CD4-positive, alpha-beta T cell treated with Interleukin-12 subunit alpha and Interleukin-12 subunit beta, for 1 hour (primary cell): ENCODE measurements around the gene CDHR1.
"Not testable (repeated sequence)": the region's sequence is repeated elsewhere in the genome, so short reads cannot be mapped to it uniquely, and the experiment has no call there.

Source experiments
- DNase-seq: peaks from one replicate; pipeline ENCODE4 v3.0.0-alpha.2; 2020

CDHR1 gene

DNA sequence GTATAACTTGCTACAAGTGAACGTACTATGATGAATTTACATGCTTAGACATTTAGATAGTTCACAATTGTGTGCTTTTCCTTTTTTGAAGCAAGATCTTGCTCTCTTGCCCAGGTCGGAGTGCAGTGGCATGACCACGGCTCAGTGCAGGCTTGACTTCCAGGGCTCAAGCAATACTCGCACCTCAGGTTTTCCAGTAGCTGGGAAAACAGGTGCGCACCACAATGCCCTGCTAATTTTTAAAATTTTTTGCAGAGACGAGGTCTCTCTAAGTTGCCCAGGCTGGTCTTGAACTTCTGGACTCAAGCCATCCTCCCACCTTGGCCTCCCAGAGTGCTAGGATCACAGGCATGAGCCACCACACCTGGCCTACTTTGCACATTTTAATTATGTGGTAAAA, 18.9 kb upstream of the CDHR1 start:
- DNase-seq, result no peak

DNA sequence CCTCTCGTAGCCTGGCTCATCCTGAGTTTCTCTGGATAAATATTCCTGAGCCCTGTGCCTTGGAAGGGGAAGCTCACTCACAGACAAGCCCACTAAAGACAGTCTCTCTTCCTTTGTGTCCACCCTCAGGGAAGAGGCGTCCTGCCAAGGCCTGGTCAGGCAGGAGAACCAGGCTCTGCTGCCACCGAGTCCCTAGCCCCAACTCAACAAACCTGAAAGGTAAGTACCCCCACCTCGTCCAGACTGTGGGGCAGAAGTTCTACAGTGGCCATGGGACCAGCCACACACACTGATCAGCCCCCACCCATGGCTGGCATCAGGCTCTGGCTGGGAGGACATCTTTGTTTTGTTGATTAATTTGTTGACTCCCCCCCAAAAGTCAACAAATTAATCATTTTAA, 18.0 kb upstream of the CDHR1 start:
- DNase-seq, result no peak

DNA sequence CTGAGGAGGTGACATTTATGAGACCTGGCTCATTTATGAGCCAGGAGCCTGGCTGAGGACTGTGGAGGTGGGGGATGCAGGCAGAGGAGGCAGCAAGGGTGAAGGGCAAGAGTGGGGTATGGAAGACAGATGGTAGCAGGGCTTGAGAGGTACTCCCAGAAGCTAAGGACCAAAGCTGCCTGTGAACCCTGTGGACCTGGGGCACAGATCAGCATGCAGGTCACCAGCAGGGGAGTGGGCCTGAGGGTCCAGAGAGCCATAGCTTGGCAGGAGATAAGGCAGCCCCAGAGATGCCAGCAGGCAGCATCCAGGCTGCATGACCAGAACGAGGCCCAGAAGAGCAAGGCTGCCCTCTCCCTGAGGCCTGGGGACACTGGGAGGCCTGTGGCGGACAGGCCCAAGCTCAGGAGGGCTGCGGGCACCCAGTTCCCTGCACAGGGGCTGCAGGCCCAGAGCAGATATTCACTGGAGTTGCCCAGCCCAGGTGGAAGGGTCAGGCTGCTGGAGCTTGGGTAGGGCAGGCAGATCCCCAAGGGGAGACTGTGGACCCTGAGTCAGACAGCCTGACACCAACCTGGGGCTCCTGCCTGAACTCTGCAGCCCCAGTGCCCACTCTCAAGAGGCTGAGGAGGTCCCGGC, 17.4 kb upstream of the CDHR1 start:
- DNase-seq, result no peak

DNA sequence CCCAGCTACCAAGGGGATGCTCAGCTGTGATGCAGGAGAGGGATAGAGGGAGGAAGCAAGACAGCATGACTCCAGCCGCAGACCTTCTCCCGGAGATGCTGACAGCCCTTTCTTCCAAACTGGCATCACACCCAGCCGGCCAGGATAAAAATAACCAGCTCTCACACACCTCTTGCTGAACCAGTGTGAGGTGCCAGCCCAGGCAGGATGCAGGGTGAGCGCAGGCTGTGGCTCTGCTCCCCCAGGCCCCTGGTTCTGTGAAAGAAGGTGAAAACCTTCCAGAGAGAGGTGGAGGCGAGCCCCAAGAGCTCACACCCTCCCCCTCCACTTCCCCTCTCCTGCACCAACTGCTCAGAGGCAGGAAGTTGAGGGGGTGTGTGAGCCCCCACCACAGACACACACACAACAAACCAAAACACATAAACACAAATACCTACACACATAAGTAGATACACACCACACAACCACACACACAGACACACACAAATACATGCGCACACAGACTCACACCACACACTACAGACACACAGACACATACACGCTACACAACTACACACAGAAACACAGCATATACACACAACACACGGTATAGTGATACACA, 16.7 kb upstream of the CDHR1 start:
- peak; percentile 73 for DNase-seq

DNA sequence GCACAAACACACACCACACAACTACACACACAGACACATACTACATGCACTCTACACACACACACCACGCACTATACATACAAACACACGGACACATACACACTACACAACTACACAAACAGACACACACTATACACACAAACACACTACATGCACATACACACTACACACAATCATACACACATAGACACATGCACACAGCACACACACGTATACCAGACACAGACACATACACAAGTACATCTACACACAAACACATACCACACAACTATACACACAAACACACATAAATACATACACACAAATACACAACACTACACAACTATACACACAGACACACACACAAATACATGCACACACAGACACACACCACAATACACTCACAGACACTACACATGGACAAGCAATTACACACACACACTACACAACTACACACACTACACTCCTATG, 16.2 kb upstream of the CDHR1 start:
- DNase-seq, result no peak

DNA sequence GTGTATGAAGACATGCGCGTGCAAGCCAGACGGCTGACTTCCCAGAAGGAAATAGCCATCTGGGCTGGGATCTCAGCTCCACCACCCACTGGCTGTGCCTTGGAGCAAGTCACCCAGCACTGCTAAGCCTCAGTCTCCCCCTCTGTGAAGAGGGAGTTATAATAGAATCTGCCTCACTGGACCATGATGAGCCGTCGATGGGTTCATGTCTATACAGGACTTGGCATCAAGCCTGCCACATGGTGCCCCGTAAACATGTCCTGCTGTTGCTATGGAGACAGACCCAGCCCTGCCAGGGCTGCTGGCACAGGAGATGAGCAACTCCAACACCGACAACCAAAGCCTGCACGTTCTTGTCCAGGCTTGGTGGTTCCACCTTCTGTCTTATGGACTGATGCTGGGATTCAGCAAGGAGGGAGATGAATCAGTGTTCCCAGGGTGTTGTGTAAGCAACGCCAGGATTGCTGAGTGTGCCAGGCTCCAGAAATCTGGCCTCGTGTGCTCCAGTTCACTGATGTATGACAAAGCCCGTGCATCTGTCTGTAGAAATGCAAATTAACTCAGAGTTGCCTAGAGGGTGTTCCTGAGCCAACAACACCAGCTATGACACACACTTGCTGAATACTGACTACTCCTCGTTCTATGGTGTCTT, 15.2 kb upstream of the CDHR1 start:
- peak; percentile 27 for DNase-seq

DNA sequence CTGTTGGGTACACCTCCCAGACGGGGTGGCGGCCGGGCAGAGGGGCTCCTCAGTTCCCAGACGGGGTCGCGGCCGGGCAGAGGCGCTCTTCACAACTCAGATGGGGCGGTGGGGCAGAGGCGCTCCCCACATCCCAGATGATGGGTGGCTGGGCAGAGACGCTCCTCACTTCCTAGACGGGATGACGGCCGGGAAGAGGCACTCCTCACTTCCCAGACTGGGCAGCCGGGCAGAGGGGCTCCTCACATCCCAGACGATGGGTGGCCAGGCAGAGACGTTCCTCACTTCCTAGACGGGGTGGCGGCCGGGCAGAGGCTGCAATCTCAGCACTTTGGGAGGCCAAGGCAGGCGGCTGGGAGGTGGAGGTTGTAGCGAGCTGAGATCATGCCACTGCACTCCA, 14.0 kb upstream of the CDHR1 start:
- not testable (repeated sequence) for DNase-seq

DNA sequence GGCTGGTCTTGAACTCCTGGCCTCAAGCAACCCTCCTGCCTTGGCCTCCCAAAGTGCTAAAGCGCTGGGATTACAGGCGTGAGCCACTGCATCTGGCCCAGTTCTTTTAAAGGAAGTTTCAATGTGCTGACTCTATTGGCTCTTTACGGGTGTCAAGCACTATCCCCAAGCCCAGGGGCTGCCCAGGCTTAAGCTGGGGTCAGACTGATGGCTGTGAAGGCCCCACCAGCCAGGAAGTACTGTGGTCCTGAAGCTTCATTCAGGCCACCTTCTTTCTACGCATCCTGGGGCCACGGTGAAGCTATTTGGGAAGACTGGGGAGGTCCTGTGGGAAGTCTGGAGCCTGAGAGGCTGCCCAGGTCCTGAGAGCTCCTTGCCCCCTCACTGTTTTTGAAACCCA, 12.7 kb upstream of the CDHR1 start:
- DNase-seq, result no peak

DNA sequence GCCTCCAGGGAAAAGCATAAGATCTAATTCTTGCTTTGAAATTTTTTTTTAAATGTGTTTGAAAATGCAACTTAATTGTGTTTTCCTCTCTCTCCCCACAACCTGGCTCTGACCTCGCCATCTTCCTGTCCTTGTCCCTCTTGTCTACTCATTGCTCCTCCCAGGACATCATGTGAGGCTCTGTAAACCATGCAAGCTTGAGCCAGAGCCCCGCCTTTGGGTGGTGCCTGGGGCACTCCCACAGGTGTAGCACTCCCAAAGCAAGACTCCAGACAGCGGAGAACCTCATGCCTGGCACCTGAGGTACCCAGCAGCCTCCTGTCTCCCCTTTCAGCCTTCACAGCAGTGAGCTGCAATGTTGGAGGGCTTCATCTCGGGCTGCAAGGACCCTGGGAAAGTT, 9.8 kb upstream of the CDHR1 start:
- DNase-seq, result no peak

DNA sequence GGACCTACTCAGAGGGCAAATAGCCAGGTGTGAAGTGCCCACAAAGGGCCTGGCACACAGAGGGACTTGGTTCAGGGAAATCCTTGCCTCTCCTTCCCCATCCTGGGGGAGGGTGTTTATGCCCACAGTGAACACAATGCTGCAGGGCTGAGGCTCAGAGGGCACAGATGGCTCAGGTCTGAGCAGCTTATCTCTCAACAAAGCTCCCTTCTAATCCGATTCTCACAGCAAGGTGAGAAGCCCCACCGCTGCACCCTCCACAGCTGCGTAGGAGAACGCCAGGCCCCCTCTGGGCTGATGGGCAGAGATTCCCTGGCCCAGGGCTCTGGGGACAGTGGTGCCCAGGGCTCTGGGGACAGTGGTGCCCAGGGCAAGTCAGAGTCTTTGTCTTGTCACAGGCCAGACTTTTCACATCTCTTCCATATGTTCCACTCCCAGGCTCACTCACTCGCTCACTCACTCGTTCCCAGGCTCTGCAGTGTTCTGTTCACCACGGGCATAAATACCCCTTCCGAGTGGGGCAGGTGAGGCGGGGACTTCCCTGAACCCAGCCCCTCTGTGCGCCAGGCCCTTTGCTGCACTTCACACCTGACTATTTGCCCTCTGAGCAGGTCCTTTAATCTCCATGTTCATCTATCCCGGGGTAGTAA, 8.7 kb upstream of the CDHR1 start:
- no peak for DNase-seq

DNA sequence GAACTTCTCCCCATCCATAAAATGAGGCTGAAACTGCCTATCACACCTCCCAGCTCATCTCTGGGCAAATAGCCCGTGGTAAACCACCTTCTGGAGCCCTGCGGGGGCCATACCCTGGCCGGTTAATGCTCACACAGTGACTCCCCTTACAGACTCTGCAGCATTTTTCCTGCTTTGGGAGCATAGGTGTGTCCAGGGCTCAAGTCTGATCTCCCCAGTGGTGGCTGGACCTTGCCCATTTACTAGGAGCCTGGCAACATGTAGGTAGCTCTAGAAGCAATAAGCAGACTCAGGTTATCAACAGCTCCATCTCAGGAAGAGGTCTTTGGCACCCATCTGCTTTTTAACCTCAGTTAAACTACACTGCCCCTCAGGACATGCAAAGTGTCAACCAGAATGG, 5.5 kb upstream of the CDHR1 start:
- DNase-seq, result no peak

DNA sequence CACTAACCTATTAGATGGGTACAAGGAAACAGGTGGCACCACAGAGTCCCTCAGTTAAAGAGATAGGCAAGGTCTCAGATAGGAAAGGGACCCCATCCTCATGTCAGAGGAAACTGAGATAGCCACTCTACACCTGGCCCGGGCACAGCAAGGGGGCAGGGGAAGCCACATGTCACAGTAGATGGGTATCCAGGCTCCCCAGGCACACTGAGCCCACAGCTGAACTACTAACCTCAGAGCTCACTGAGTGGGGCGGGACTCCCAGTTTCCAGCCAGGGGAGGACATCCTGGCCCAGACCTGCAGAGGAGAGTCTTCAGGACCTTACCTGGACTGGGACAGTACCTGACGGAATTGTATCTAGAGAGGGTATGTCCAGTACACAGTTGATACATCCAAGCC, 3.7 kb upstream of the CDHR1 start:
- DNase-seq, result no peak

DNA sequence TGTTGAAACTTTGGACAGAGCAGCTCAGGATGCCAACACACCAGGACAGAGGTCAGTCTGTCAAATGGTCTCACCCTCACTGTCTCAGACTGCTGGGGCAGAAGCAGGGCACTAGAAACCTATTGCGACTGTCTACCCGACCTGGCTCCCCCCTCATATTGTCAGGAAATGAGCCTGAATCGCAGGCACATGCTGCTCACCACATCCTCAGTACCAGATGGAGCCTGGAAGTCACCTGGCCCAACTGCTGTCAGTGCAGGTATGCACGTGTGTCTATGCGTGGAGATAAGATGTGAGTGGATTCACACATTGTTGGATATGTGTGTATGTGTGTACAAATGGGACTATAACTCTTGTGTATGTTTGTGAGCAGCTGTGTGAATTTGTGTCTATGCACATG, 3.2 kb upstream of the CDHR1 start:
- DNase-seq, result peak; percentile 23

DNA sequence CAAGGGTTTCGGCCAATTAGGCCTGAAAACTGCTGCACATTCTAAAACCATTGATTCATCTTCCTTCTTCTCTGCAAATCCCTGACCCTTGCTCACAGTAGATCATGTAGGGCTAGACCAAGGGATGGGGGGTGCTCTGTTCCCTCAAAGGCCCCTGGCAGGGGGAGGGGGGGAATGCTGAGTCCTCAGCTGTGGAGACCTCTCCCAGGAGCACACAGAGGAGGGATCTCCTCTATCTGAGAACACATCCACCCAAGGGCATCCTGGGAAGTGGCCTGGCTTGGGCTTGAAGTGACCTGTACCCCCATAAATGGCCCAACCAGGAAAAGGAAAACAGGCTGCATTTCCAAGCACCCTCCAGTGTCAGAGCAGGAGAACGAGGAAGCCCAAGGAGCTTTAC, 1.0 kb upstream of the CDHR1 start:
- no peak for DNase-seq

DNA sequence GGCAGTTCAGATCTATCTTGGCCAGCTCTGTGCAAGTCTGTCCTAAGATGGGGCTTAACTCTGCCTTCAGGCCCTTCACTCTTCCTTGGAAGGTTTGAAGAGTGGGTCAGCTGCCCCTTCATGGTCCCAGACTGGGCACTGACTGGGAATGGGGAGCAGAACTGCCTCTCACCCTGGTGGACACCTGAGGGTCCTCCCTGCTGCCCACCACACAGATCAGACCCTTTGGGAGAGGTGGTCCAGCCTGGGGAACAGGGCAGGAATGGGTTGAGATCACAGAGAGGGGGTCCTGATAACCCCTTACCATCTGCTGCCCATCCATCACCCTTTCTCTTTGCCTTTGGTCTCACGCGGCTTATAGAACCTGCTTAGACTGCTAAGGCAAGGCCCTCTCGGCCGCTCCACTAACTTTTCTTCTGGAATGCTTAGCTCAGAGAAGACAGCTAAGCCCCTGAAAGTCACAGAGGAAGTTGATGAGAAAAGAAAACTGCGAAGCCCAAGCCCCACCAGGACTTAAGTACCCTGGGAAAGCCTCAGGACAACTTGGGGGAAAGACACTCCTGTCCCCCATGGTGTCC, 402 bp upstream of the CDHR1 start:
- DNase-seq, result no peak

DNA sequence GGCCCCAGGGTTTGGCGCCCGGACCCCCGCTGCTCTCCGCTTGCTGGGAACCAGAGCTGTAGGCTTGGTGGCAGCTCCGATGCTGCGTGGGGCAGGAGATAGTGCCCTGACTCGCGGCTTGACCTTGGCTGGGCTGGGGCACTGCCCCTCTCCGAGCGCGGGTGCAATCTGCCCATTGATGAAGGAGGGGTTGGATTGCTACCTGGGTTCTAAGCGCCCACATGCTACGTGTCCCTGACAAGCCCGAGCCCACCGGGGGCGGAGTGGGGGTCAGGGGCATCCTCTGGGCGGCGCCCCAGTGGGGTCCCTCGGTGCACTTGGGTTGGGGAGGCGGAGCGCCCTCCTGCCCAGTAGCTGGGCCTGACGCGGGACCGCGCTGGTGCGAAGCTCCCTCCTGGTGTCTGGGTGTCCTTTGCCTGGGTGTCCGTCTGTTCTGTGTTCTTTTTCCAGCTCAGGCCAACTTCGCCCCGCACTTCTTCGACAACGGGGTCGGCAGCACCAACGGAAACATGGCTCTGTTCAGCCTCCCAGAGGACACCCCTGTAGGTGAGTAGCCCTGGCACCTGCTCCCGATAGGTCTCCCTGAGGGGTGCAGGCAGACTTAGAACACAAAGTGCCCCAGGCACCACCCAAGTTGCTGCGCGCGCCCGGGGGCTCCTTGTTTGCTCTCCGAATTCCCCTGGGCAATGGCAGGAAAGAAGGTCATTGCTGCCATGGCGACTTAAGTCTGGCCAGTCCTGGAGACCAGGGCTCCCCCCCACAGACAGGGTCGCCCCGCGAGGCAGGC, 900 bp downstream of the CDHR1 start:
- DNase-seq, result no peak

DNA sequence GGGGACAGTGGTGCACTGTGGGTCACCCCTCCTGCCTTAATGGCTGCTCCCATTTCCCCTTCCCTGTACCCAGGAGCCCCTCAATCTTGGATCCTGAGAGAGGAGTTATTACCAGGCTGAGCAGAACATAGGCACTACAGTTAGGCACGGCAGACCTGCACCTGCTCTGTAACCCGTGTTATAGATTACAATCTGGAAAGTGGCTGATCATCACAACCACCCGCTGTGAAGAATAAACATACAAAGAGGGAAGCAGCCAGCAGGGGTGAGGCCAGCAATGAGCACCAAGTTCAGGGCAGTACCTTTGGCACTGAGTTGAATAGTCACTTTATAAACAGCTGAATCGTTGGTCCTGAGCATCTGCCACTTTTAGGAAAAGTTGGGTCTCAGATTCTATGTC, 1.7 kb downstream of the CDHR1 start:
- no peak for DNase-seq

DNA sequence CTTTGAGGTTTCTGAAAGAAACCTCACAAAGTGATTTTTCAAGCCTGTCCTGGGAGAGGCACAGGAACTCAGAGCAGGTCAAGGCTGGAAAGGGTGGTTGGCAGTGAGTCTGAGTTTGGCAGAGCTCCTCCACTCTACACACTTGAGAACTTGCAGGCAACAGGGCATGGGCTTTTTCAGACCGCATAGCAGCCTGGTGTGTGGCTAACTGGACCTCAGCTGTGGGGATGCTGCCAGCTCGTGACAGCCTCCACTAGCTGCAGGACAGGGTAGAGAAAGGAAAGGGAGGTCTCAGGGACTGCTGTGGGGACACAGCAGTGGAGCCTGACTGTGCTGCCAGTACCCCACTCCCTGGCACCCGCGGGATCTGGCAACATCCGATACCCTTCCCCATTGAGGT, 2.6 kb downstream of the CDHR1 start:
- DNase-seq, result no peak

DNA sequence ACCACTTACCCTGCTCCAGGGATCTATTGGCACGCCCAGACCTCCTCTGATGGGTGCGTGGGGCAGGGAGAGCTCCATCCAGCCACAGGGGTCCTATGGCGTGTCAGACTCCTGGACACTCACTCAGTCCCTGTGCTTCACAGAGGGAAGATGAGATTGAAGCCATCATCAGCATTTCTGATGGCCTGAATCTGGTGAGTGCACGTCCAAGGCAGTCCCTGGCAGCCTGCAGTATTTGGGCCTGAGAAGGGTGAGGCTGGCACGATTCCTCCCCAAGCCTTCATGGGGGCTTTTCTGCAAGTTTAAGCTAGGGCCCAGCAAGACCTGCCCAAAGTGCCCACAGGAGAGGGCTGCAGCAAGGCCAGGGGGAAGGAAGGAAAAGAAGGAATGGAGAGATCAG, 3.3 kb downstream of the CDHR1 start:
- no peak for DNase-seq

DNA sequence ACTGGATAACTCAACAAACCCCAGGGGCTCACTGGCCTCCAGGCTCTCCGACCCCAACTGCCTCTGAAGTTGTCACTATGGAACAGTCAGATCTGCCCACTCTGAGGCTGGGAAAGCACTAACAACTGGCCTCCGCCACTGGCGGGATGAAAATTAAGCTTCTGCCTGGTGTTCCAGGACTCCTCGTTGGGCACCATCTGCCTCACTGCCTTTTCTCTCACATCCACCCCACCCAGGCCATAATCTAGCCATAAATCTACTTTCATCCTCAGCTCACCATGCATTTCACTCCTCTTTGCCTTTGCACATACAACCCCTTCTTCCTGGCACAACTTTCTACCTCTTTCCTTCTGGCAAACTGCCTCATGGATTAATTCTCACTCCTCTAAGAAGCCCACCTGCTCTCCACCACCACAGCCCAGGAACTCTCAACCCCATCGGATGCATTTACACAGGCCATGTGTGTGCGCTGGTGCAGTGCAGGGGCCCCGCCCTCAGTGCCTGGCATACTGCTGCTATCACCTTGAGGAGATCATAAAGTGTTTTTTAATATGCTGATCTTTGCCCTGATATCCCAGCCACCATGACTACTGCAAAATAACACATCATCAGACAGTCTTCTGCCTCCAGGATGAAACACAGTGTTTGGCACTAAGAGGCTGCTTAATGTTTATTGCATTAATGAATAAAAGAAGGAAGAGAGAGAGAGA, 4.0 kb downstream of the CDHR1 start:
- no peak for DNase-seq

DNA sequence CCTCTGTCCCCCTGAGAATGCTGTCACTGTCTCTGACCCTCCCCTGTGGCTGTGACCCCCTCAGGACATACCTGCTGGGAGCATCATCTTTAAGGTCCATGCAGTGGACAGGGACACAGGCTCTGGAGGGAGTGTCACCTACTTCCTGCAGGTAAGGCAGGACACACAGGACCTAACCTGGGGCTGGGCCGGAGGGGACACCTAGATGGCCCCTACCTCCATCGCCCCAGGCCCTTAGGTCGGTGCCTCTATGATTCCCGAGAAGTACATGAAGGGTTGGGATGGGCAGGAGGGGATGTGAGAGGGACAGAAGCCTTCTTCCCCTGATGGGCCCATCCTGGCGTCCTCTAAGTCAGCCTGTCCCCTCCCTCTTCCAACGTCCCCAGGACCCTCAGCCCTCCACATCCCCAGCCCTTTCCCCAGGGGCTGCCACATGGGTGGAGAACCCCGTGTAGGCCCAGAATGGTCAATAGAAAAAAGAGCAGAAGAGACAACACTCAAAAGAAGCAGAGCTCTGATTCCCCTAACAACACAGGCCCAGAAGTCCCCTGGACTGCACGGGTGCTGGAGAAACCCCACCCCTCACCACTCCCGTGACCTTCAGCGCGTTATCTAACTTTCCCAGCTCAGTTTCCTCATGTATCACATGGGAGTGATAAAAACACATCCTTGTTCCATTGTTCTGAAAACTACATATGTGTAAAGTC, 6.4 kb downstream of the CDHR1 start:
- DNase-seq, result no peak

DNA sequence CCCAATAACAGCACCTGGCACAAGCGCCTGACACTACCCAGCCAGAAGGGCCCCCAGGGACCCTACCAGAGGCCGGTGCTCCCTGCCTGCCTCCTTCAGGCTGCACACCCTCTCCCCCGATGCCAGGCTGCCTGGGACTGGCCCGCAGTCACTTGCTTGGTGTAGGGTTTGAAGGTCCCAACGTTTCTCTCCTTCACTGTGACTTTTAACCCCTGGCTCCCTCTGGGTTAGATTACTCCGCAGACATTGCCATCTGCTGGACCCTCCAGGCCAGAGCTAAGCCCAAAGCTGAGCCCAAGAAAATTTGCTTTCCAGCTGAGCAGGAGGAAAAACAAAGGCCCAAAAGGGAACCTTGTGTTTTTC, 6.9 kb downstream of the CDHR1 start:
- no peak for DNase-seq
